GM12878 (cell line): ENCODE measurements around the gene COL17A1. TPM values are rescaled to one million over a fixed set of nuclear protein-coding genes. Genes with fewer than 3 reads are reported as not detected.

Source experiments
- ATAC-seq: fragments of 200-7000 bp; cut with Tn5 transposase; 3 replicates; pipeline ENCODE4 v1.9.1; 2020; ENCODE audit warnings: mild to moderate bottlenecking, moderate library complexity
- BruUV-seq: library from RNA; stranded (reverse); fragments of 400-500 nt; replicated peaks from 2 replicates; lab custom pipeline; 2021; lab: Mats Ljungman, UMichigan
- CTCF ChIA-PET: fragments of 300-600 bp; sonication (Branson Sonifier 250); formaldehyde crosslinking; extraction: SDS; loops from one replicate; lab custom pipeline; 2021; ENCODE audit warnings: inconsistent platforms; lab: Yijun Ruan, JAX
- POLR2A ChIA-PET: fragments of 350-600 bp; formaldehyde crosslinking; extraction: SDS; loops from one replicate; lab custom pipeline; 2021; ENCODE audit warnings: inconsistent platforms; lab: Charles Lee
- RAD21 ChIA-PET: fragments of 300-600 bp; sonication (Branson Sonifier 250); formaldehyde crosslinking; loops from one replicate; lab custom pipeline; 2023; ENCODE audit warnings: antibody characterized with exemption; ENCODE audit not compliant: unreplicated experiment; lab: Charles Lee
- SMC1A ChIA-PET: fragments of 300-600 bp; sonication (Branson Sonifier 250); formaldehyde crosslinking; loops from one replicate; lab custom pipeline; 2023; ENCODE audit not compliant: unreplicated experiment, uncharacterized antibody; lab: Charles Lee
- DNase-seq: peaks from one replicate; pipeline ENCODE4 v3.0.0-alpha.2; 2011; ENCODE audit warnings: low read depth, low spot score
- FAIRE-seq: peaks from 3 replicates; lab custom pipeline; 2011; peaks lifted over from hg19 to GRCh38; lab: Jason Lieb, UNC
- H2AFZ ChIP-seq: 2 replicates; pipeline ENCODE4 v1.6.0; 2011; ENCODE audit warnings: low read depth, low read length, control low read depth; ENCODE audit not compliant: control insufficient read depth
- H3K27ac ChIP-seq: 2 replicates; pipeline ENCODE4 v1.5.1; 2011; ENCODE audit warnings: control low read depth; ENCODE audit not compliant: control insufficient read depth, insufficient read depth
- H3K27me3 ChIP-seq, 2 experiments: replicated peaks in 1 of 2; 2 replicates each; pipeline versions ENCODE4 v1.6.0 to v1.6.1; 2011; ENCODE audit warnings: low read length in 1 of 2; ENCODE audit not compliant: control insufficient read depth in 2 of 2, insufficient read depth in 2 of 2
- H3K36me3 ChIP-seq, 2 experiments: 2 replicates each; pipeline ENCODE4 v1.5.1; 2011; ENCODE audit warnings: low read length in 1 of 2; ENCODE audit not compliant: control insufficient read depth in 2 of 2, insufficient read depth in 2 of 2
- H3K4me1 ChIP-seq: 2 replicates; pipeline ENCODE4 v1.6.1; 2011; ENCODE audit warnings: mild to moderate bottlenecking, low read length, moderate library complexity, mixed read lengths; ENCODE audit not compliant: control insufficient read depth, insufficient read depth
- H3K4me2 ChIP-seq: 2 replicates; pipeline ENCODE4 v1.6.0; 2011; ENCODE audit warnings: control low read depth; ENCODE audit not compliant: control insufficient read depth, insufficient read depth
- H3K4me3 ChIP-seq: fragments of 200-600 bp; sonication (generic); 2 replicates; pipeline ENCODE4 v1.5.1; 2016
- H3K79me2 ChIP-seq: 2 replicates; pipeline ENCODE4 v1.6.0; 2011; ENCODE audit warnings: low read length; ENCODE audit not compliant: control insufficient read depth, insufficient read depth
- H3K9ac ChIP-seq: 2 replicates; pipeline ENCODE4 v1.8.0; 2011; ENCODE audit warnings: low read length, control low read depth, mixed read lengths; ENCODE audit not compliant: control insufficient read depth, insufficient read depth
- H3K9me3 ChIP-seq: replicated peaks from 3 replicates; pipeline ENCODE4 v1.5.1; 2011; ENCODE audit warnings: mild to moderate bottlenecking, low read length; ENCODE audit not compliant: control insufficient read depth, insufficient read depth
- H4K20me1 ChIP-seq: 2 replicates; pipeline ENCODE4 v1.6.0; 2011; ENCODE audit not compliant: control insufficient read depth, insufficient read depth
- DPF2 ChIP-seq: fragments of 450-650 bp; IDR thresholded peaks from 2 replicates; pipeline ENCODE4 v1.6.1; 2017; ENCODE audit warnings: mild to moderate bottlenecking
- FOXK2 ChIP-seq: fragments of 450-650 bp; IDR thresholded peaks from 2 replicates; pipeline ENCODE4 v1.6.1; 2017; ENCODE audit warnings: mild to moderate bottlenecking, moderate library complexity
- HDAC2 ChIP-seq: fragments of 200-600 bp; sonication (generic); IDR thresholded peaks from 2 replicates; pipeline ENCODE4 v1.6.1; 2017
- IRF5 ChIP-seq: fragments of 450-650 bp; IDR thresholded peaks from 2 replicates; pipeline ENCODE4 v1.6.1; 2017; ENCODE audit warnings: borderline replicate concordance
- MTA3 ChIP-seq: IDR thresholded peaks from 2 replicates; pipeline ENCODE4 v1.6.1; 2012; ENCODE audit warnings: low read length, inconsistent platforms, borderline replicate concordance
- MYB ChIP-seq: fragments of 150-350 bp; IDR thresholded peaks from 2 replicates; pipeline ENCODE4 v1.6.1; 2014; ENCODE audit warnings: mild to moderate bottlenecking, low read depth, low read length, borderline replicate concordance
- MYC ChIP-seq: IDR thresholded peaks from 2 replicates; pipeline ENCODE4 v1.6.1; 2011; ENCODE audit warnings: mild to moderate bottlenecking, low read length, moderate library complexity, inconsistent platforms; ENCODE audit not compliant: insufficient read depth, insufficient replicate concordance, insufficient read length, severe bottlenecking
- POLR2A ChIP-seq: IDR thresholded peaks from 2 replicates; pipeline ENCODE4 v1.6.1; 2011; ENCODE audit warnings: low read depth, mild to moderate bottlenecking, low read length
- POLR2AphosphoS5 ChIP-seq: IDR thresholded peaks from 2 replicates; pipeline ENCODE4 v1.6.1; 2011; ENCODE audit warnings: mild to moderate bottlenecking, low read length, inconsistent platforms
- RAD51 ChIP-seq: fragments of 450-650 bp; IDR thresholded peaks from 2 replicates; pipeline ENCODE4 v1.6.1; 2016; ENCODE audit warnings: moderate library complexity, mild to moderate bottlenecking, inconsistent platforms
- RBBP5 ChIP-seq: fragments of 200-600 bp; sonication (generic); conservative IDR thresholded peaks from 2 replicates; pipeline ENCODE4 v1.6.1; 2016
- STAT3 ChIP-seq: IDR thresholded peaks from 2 replicates; pipeline ENCODE4 v1.6.1; 2011; ENCODE audit warnings: low read depth, low read length, improper control_type of control experiment
- YY1 ChIP-seq: IDR thresholded peaks from 2 replicates; pipeline ENCODE4 v1.6.1; 2011; ENCODE audit warnings: low read depth, mild to moderate bottlenecking, low read length
- ZBTB33 ChIP-seq: fragments of 450-650 bp; IDR thresholded peaks from 2 replicates; pipeline ENCODE4 v1.6.1; 2017; ENCODE audit warnings: mild to moderate bottlenecking
- ZNF24 ChIP-seq: fragments of 450-650 bp; IDR thresholded peaks from 2 replicates; pipeline ENCODE4 v1.6.1; 2017; ENCODE audit warnings: antibody characterized with exemption, mild to moderate bottlenecking
- ZSCAN29 ChIP-seq: fragments of 450-650 bp; IDR thresholded peaks from 2 replicates; pipeline ENCODE4 v1.6.1; 2017; ENCODE audit warnings: mild to moderate bottlenecking, moderate library complexity
- ZZZ3 ChIP-seq: IDR thresholded peaks from 2 replicates; pipeline ENCODE4 v1.6.1; 2011; ENCODE audit warnings: low read depth; ENCODE audit not compliant: control insufficient read depth, insufficient read length
- WGBS: methylation state at CpG from one replicate; pipeline ENCODE4 v1.1.6; 2016; ENCODE audit warnings: low lambda C conversion rate; ENCODE audit not compliant: insufficient replicate concordance, insufficient coverage; ENCODE audit errors: missing lambda C conversion rate; 5-methylcytosine and 5-hydroxymethylcytosine counted together
- in situ Hi-C: fragments of 300-500 bp; cut with MboI; formaldehyde crosslinking; loops from 9 replicates; pipeline ENCODE4 v1.14.3; 2018; ENCODE audit warnings: mixed read lengths
- intact Hi-C: fragments of 100-400 bp; cut with micrococcal nuclease; formaldehyde crosslinking; loops from one replicate; pipeline ENCODE4 v1.14.2; 2022; ENCODE audit not compliant: unreplicated experiment
- polyA plus RNA-seq, 11 experiments: library from polyadenylated mRNA; depleted of rRNA in 4 of 11; unstranded in 6 of 11; stranded (reverse) in 5 of 11; fragments of >200 nt; fragmentation: Nextera tagmentation in 4 of 11; fragmentation: Illumina TruSeq in 1 of 11; extraction: Ambion mirVana in 4 of 11; extraction: Trizol in 1 of 11; gene quantifications; 1 replicate in 1 of 11; 2 replicates in 10 of 11; pipeline versions ENCODE4 v1.2.1 to v1.2.3, GENCODE V29; 2011 to 2016; ENCODE audit warnings: inconsistent platforms in 2 of 11, missing spikeins in 2 of 11, low read depth in 1 of 11
- total RNA-seq, 4 experiments: library from RNA; depleted of rRNA in 3 of 4; stranded (reverse); fragments of >200 nt in 3 of 4; fragmentation: Illumina TruSeq in 1 of 4; extraction: Trizol in 1 of 4; gene quantifications; 2 replicates each; pipeline versions ENCODE4 v1.2.1 to v1.2.3, GENCODE V29; 2013 to 2021
- TF ChIP-seq, protein P1 (sequence below): fragments of 450-650 bp; IDR thresholded peaks from 2 replicates; pipeline ENCODE4 v1.6.1; 2017; ENCODE audit warnings: mild to moderate bottlenecking, low read depth, inconsistent platforms; ENCODE audit not compliant: poor library complexity, severe bottlenecking

Gene COL17A1
- total and polyA plus RNA-seq, 10 of the 15 experiments (the other 5 are each of a cell fraction or from before 2014, with no cell fraction given), result 0.08 to 0.22 TPM; not detected in 8

DNA sequence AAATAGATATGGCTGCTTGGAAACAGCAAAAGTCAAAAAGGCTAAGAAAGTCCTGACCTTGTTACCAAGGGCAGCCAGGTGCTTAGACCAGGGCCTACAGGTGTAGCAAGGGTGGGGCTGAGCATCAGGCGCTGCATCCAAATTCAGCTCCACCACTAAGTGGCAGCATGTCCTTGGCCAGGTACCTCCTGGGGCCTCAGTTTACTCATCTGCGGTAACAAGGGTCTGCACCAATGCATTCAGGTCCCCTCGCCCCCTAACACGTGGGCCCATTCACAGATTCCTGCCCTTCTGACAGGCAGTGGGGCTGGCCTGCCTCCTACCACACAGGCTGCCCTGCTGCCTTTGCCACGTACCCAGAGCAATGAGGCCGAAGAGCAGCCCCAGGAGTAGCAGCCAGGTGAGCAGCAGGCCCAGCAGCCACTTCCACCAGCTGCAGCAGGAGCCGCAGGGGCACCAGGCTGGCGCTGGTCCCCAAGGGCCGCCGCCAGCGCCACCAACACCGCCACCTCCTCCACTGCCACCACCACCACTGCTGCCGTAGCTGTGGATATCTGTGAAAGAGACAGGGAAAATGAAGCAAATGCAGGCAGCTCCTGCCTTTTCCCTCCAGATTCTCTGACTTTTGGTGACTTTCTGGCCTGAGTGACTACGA, 28.9 kb downstream of the COL17A1 start:
- SMC1A ChIA-PET, result interaction anchor here (0.8 to 2.1 kb wide), 3 partner anchors 66 to 83 kb away, joined by 3 to 5 read pairs (median 3); partner anchors contain the start of gene SFR1
- Histone ChIP-seq H2AFZ (no peak overlapping the region), H3K4me3 (no peak overlapping the region), H3K36me3 (no peaks in the 10 kb centered on the region), H4K20me1 (no peaks in the 10 kb centered on the region; the same call in 1 of the 2 replicates), H3K27me3 (no peaks in the 10 kb centered on the region)
- no peak for ATAC-seq
- TF ChIP-seq STAT3 (no peak), RAD51 (no peak), IRF5 (no peak), YY1 (no peak), FOXK2 (no peak), RBBP5 (no peak), POLR2A (no peak), MTA3 (no peak), ZBTB33 (no peak), MYC (no peak), POLR2AphosphoS5 (no peak), ZZZ3 (no peak), MYB (no peak), ZNF24 (no peak), ZSCAN29 (no peak), DPF2 (no peak), HDAC2 (no peak)
- TF ChIP-seq, protein P1, sequence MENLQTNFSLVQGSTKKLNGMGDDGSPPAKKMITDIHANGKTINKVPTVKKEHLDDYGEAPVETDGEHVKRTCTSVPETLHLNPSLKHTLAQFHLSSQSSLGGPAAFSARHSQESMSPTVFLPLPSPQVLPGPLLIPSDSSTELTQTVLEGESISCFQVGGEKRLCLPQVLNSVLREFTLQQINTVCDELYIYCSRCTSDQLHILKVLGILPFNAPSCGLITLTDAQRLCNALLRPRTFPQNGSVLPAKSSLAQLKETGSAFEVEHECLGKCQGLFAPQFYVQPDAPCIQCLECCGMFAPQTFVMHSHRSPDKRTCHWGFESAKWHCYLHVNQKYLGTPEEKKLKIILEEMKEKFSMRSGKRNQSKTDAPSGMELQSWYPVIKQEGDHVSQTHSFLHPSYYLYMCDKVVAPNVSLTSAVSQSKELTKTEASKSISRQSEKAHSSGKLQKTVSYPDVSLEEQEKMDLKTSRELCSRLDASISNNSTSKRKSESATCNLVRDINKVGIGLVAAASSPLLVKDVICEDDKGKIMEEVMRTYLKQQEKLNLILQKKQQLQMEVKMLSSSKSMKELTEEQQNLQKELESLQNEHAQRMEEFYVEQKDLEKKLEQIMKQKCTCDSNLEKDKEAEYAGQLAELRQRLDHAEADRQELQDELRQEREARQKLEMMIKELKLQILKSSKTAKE, result no peak
- TF ChIP-seq, all 136 proteins: peak for 0
- in situ Hi-C loops (no loop called here), intact Hi-C loops (no loop called here)
- FAIRE-seq (no peak), DNase-seq (no peak)
- Histone ChIP-seq H3K27ac (no peak overlapping the region), H3K4me2 (no peak overlapping the region), H3K79me2 (no peaks in the 10 kb centered on the region), H3K4me1 (no peaks in the 10 kb centered on the region), H3K9me3 (no peaks in the 10 kb centered on the region), H3K9ac (no peak overlapping the region)
- no TSS peak for BruUV-seq
- 47% methylated on average over 13 of the region's 14 CpGs for WGBS
- ChIA-PET RAD21 (no interaction called here), POLR2A (no interaction called here), CTCF (interaction anchor here (1.2 to 4.2 kb wide), 2 partner anchors 68 to 73 kb away, joined by 3 to 13 read pairs; no protein-coding TSS in a partner anchor)
